Stimulated activated CD4-positive, alpha-beta T cell treated with anti-CD3 and anti-CD28 coated beads, Interleukin-1b, Interleukin-23, amount 100 ng/mL, for 24 hours (primary cell): Measurements from ENCODE around the gene PRDM16.

Experiments used
- DNase-seq, 4 experiments: peaks; one replicate each; pipeline ENCODE4 v3.0.0-alpha.2; 2020; ENCODE audit warnings: low read depth in 4 of 4, low spot score in 1 of 4

Gene PRDM16

GRCh38 chr1:3383679-3384078 is 314.7 kb downstream of the PRDM16 start:
- no peak for DNase-seq

- no peak for DNase-seq
Measured at GRCh38 chr1:3384407-3384806, 315.4 kb downstream of the PRDM16 start.

- no peak for DNase-seq
Measured at GRCh38 chr1:3386205-3387002, 317.4 kb downstream of the PRDM16 start.

DNA sequence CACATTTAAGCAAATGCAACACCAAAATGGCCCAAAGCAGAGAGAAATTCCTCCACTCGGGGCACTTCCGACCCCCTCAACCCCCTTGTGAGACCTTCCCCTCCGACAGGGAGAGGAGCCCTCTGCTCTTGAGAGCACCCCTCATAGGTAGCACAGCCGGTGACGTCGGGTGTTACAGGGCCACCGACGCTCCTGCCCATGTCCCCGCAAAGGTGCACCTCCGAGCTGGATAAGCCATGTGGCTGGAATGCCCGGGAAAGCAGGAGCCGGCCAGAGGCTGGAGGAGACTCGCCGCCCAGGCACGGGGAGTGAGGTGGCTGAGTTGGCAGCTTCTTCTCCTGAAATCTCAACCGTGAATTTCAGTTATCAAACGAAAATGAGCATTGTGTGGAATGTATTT is 318.4 kb downstream of the PRDM16 start:
- DNase-seq = no peak

DNA sequence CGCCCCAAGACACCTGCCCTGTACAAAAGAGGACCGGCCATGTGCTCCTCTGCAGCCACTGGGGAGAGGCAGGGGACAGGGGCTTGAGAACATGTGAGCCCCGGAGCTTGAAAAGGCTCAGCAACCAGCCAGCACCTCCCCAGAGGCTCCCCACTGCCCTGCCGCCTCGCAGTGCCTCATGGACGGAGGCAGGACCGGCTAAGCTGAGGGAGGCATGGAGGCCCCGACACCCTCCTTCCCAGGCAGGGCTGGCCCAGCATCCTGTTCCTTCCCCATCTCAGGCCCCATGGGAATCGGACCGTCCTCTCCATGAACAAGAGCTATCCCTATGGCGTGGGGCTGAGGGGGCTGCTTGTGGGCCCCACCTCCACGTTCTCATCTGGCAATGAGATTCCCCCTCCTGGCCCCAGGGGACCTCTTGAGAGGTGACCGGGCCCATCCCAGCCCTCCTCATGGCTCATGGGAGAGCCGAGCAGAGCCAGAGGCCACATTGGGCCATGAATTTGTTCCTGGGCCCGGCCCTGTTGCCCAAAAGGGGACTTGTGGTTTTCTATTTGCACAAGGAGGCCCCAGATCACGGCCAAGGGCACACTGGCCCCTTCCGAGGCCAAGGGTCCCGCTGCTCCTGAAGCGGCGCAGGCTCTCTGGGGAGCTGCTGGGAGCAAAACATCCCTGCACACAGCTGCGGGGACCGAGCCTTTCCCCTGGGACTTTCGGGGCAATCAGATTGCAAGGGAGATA is 320.3 kb downstream of the PRDM16 start:
- no peak for DNase-seq

DNA sequence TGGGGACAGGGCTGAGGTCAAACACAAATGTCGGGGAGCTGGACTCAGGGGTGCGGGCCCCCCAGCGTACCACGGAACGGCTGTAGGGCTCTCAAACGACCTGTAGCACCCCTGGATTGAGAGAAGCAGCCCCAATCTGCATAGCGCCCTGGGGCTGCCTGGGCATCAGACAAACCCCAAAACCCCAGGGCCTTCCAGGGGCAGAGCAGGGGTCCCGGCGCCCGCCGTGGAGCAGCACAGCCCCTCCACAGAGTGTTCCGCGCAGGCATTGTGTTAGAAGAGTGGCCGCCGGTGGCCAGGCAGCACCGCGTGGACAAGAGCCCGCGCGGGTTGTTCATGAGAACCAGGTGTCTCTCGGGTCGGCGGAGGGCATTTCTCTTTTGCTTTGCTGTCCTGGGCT is 321.3 kb downstream of the PRDM16 start:
- no peak for DNase-seq

- DNase-seq = no peak
Measured at GRCh38 chr1:3391711-3392110, 322.7 kb downstream of the PRDM16 start.

DNA sequence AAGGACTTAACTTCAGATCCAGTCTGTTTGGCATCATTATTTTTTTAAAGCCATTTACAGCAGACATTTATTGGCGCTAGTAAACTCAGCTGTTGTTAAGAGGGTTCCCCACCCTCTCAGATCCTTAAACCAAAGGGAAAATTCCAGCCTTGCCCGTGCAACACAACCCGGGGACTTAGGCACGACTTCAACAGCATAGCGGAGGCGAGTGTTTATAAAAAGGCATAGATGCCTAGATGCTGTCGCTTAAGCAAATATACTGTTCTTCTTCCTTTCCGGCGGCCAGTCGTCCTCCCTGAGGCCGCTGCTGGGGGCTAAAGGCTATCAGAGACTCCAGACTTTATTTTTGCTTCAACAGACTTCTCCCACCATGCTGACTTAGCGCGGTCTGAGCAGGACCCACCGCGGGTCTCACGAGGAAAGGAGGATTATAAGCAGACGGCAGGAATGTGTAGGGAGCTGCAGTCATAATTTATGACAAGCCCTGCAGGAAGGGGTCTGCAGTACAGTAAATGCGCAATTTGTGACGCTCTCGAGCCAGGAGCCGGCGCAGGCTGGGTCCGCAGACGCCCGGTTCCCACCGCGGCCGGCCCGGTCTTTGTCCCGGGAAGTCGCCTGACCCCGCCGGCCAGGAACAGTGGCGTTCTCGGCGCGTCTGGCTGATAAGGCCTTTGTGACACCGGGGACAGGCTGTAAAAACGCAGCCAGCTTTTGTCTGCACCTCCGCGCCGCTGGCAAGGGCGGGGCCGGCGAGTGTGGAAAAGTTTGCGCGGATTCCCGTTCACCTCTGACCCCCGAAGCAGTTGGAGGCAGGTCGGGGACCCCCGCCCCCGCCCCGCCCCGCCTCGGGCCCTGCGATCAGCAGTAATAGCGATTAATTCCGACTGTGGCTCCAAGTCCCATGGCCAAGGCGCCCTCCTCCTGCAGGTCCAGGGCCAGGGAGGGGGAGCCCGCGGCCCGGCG is 324.3 kb downstream of the PRDM16 start:
- no peak for DNase-seq

DNA sequence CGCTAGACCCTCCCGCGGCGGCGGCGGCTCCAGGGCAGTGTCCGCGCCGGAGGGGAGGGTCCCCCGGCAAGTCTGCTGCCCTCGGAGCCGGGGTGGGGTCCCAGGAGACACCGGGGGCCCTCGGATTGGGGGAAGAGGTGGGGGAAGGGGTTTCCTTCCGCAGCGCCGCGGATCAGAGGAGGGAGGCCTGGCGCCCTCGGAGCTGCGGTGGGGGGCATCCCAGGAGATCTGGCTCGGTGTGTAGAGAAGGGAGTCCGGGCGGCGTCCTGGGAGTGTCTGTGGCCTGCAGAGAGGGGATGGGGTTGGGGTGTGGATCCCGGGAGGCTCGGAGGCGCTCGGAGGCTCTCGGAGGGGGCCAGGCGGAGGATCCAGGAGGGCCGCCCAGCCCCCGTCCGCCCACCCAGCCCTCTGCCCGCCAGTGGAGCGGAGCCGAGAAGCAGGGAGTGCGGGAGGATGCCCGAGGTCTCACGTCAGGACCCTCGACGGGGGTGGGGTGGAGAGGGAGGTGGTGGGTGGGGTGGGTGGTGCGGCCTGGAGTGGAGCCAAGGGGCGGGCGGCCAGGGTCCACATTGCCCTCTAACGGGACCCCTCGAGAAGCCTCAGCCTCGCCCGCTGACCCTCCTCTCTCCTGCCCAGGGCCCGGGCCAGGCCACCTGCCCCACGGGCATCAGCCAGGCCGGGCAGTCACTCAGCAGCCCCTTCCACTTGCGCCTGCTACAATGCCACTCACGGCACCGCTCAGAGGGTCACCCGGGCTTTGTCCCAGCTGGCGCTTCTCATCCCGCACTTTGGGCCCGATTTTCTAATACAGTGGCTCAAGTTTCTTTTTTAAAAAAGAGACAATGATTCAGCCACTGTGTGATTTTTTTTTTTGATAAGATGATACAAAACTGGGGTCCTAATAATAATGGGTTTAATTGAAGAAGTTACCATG is 325.3 kb downstream of the PRDM16 start:
- DNase-seq = no peak

DNA sequence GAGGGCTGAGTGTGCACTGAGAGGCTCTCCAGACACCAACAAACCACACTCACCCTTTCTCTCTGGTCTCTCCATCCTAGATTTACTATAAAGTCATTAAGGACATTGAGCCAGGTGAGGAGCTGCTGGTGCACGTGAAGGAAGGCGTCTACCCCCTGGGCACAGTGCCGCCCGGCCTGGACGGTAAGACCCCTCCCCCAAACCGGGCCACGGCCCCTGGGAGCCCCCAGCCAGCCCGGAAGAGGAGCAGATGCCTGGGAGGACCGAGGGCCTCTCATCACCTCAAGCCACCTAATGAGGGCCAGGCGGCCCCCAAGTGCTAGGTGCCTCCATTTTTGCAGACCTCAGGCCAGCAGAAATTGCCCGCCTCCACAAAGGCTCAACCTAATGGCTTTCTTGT is 327.4 kb downstream of the PRDM16 start:
- no peak for DNase-seq

DNA sequence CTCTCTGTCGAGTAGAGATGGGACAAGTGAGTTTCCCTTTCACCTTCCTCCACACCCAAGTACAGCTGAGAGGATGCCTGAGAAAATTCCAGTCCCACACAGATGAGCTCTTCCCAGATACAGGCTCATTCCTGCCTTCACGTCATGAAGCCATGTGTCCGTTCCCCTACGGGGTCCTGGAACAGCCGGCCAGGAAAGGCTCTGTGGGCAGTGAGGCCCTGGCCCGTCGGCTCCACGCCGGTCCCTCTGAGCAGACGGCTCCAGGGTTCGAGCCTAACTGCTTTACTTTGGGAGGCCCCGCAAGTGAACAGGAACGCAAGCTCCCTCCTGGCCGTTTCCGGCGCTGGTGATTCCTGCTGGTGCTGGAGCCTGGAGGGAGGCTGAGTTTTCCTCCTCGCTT is 328.3 kb downstream of the PRDM16 start:
- no peak for DNase-seq

GRCh38 chr1:3398396-3399140 is 329.6 kb downstream of the PRDM16 start:
- DNase-seq = no peak

DNA sequence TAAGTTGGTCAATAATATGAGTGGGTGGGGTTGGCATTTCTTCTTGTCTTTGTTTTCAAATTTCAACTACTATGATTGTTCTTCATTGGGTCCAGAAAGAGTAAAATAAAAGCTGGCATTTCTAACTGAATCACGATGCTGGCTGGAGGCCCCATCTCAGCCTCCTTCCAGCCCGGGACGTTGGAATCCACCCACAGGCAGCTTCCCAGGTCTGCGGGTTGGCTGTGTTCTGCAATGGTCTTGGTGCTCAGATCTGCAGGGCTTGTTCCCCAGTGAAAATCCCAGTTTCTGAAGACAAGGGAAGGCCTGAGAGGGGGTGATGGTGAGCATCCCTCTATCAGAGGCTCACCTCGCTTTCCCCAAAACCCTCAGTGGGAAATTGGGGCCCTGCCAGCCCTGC is 330.7 kb downstream of the PRDM16 start:
- DNase-seq = no peak

- no peak for DNase-seq
Measured at GRCh38 chr1:3401585-3402257, 332.7 kb downstream of the PRDM16 start.

GRCh38 chr1:3402258-3403010 is 333.4 kb downstream of the PRDM16 start:
- DNase-seq = no peak

GRCh38 chr1:3403011-3403345 is 334.0 kb downstream of the PRDM16 start:
- no peak for DNase-seq

GRCh38 chr1:3403388-3404231 is 334.6 kb downstream of the PRDM16 start:
- no peak for DNase-seq

- DNase-seq = no peak
Measured at GRCh38 chr1:3404301-3404700, 335.3 kb downstream of the PRDM16 start.
